ENCODE results near the gene GPX7.

Gene GPX7

GRCh38 chr1:52585474-52585873 lies 16.7 kb upstream of the GPX7 start:
- Histone ChIP-seq H3K27me3 (replicated peaks; ENCODE audit: control insufficient read depth, insufficient read depth, low read length, poor library complexity, severe bottlenecking) (no peaks in the 10 kb centered on the region), H3K36me3 (ENCODE audit: control insufficient read depth, insufficient read depth, low read length) (no peaks in the 10 kb centered on the region), H3K4me3 (ENCODE audit: insufficient read depth, low read depth, low read length, poor library complexity, severe bottlenecking) (no peak overlapping the region), H3K9me3 (ENCODE audit: control insufficient read depth, low read length) (no peaks in the 10 kb centered on the region), H3K4me1 (ENCODE audit: control insufficient read depth, insufficient read depth, low read length, poor library complexity, severe bottlenecking) (no peaks in the 10 kb centered on the region), H3K27ac (ENCODE audit: insufficient read depth, low read length, poor library complexity, severe bottlenecking) (no peak overlapping the region)
- DNase-seq: no peak

GRCh38 chr1:52588027-52588426 lies 14.1 kb upstream of the GPX7 start:
- DNase-seq: no peak
- Histone ChIP-seq H3K36me3 (ENCODE audit: control insufficient read depth, insufficient read depth, low read length) (no peaks in the 10 kb centered on the region), H3K27ac (ENCODE audit: insufficient read depth, low read length, poor library complexity, severe bottlenecking) (no peak overlapping the region), H3K9me3 (ENCODE audit: control insufficient read depth, low read length) (no peaks in the 10 kb centered on the region), H3K27me3 (replicated peaks; ENCODE audit: control insufficient read depth, insufficient read depth, low read length, poor library complexity, severe bottlenecking) (no peaks in the 10 kb centered on the region), H3K4me3 (ENCODE audit: insufficient read depth, low read depth, low read length, poor library complexity, severe bottlenecking) (no peak overlapping the region), H3K4me1 (ENCODE audit: control insufficient read depth, insufficient read depth, low read length, poor library complexity, severe bottlenecking) (no peaks in the 10 kb centered on the region)

- DNase-seq: no peak
- no peaks in the 10 kb centered on the region for H3K27me3 ChIP-seq (replicated peaks; ENCODE audit: control insufficient read depth, insufficient read depth, low read length, poor library complexity, severe bottlenecking)
- H3K27ac ChIP-seq (ENCODE audit: insufficient read depth, low read length, poor library complexity, severe bottlenecking): no peak overlapping the region
- H3K4me3 ChIP-seq (ENCODE audit: insufficient read depth, low read depth, low read length, poor library complexity, severe bottlenecking): no peak overlapping the region
- H3K4me1 ChIP-seq (ENCODE audit: control insufficient read depth, insufficient read depth, low read length, poor library complexity, severe bottlenecking): no peaks in the 10 kb centered on the region
- H3K36me3 ChIP-seq (ENCODE audit: control insufficient read depth, insufficient read depth, low read length): no peaks in the 10 kb centered on the region
- no peaks in the 10 kb centered on the region for H3K9me3 ChIP-seq (ENCODE audit: control insufficient read depth, low read length)
Observed at GRCh38 chr1:52588535-52588934, 13.6 kb upstream of the GPX7 start.

GRCh38 chr1:52590266-52590665 lies 11.9 kb upstream of the GPX7 start:
- H3K27me3 ChIP-seq (replicated peaks; ENCODE audit: control insufficient read depth, insufficient read depth, low read length, poor library complexity, severe bottlenecking): no peaks in the 10 kb centered on the region
- no peak overlapping the region for H3K4me3 ChIP-seq (ENCODE audit: insufficient read depth, low read depth, low read length, poor library complexity, severe bottlenecking)
- DNase-seq: no peak
- H3K9me3 ChIP-seq (ENCODE audit: control insufficient read depth, low read length): no peaks in the 10 kb centered on the region
- H3K4me1 ChIP-seq (ENCODE audit: control insufficient read depth, insufficient read depth, low read length, poor library complexity, severe bottlenecking): no peaks in the 10 kb centered on the region
- no peaks in the 10 kb centered on the region for H3K36me3 ChIP-seq (ENCODE audit: control insufficient read depth, insufficient read depth, low read length)
- no peak overlapping the region for H3K27ac ChIP-seq (ENCODE audit: insufficient read depth, low read length, poor library complexity, severe bottlenecking)

- H3K27me3 ChIP-seq (replicated peaks; ENCODE audit: control insufficient read depth, insufficient read depth, low read length, poor library complexity, severe bottlenecking): no peaks in the 10 kb centered on the region
- no peak for DNase-seq
- H3K27ac ChIP-seq (ENCODE audit: insufficient read depth, low read length, poor library complexity, severe bottlenecking): no peak overlapping the region
- no peak overlapping the region for H3K4me3 ChIP-seq (ENCODE audit: insufficient read depth, low read depth, low read length, poor library complexity, severe bottlenecking)
- H3K9me3 ChIP-seq (ENCODE audit: control insufficient read depth, low read length): no peaks in the 10 kb centered on the region
- H3K36me3 ChIP-seq (ENCODE audit: control insufficient read depth, insufficient read depth, low read length): no peaks in the 10 kb centered on the region
- no peaks in the 10 kb centered on the region for H3K4me1 ChIP-seq (ENCODE audit: control insufficient read depth, insufficient read depth, low read length, poor library complexity, severe bottlenecking)
Observed at GRCh38 chr1:52592637-52593323, 9.4 kb upstream of the GPX7 start.

- Histone ChIP-seq H3K9me3 (ENCODE audit: control insufficient read depth, low read length) (no peaks in the 10 kb centered on the region), H3K36me3 (ENCODE audit: control insufficient read depth, insufficient read depth, low read length) (no peaks in the 10 kb centered on the region), H3K4me1 (ENCODE audit: control insufficient read depth, insufficient read depth, low read length, poor library complexity, severe bottlenecking) (no peaks in the 10 kb centered on the region), H3K4me3 (ENCODE audit: insufficient read depth, low read depth, low read length, poor library complexity, severe bottlenecking) (no peak overlapping the region), H3K27ac (ENCODE audit: insufficient read depth, low read length, poor library complexity, severe bottlenecking) (no peak overlapping the region), H3K27me3 (replicated peaks; ENCODE audit: control insufficient read depth, insufficient read depth, low read length, poor library complexity, severe bottlenecking) (no peaks in the 10 kb centered on the region)
- DNase-seq: no peak
Observed at GRCh38 chr1:52593495-52593894, 8.7 kb upstream of the GPX7 start.

GRCh38 chr1:52595061-52595460 lies 7.1 kb upstream of the GPX7 start:
- Histone ChIP-seq H3K36me3 (ENCODE audit: control insufficient read depth, insufficient read depth, low read length) (no peaks in the 10 kb centered on the region), H3K9me3 (ENCODE audit: control insufficient read depth, low read length) (no peaks in the 10 kb centered on the region), H3K4me3 (ENCODE audit: insufficient read depth, low read depth, low read length, poor library complexity, severe bottlenecking) (no peak overlapping the region), H3K4me1 (ENCODE audit: control insufficient read depth, insufficient read depth, low read length, poor library complexity, severe bottlenecking) (no peaks in the 10 kb centered on the region), H3K27me3 (replicated peaks; ENCODE audit: control insufficient read depth, insufficient read depth, low read length, poor library complexity, severe bottlenecking) (no peaks in the 10 kb centered on the region), H3K27ac (ENCODE audit: insufficient read depth, low read length, poor library complexity, severe bottlenecking) (no peak overlapping the region)
- no peak for DNase-seq

- Histone ChIP-seq H3K4me3 (ENCODE audit: insufficient read depth, low read depth, low read length, poor library complexity, severe bottlenecking) (no peak overlapping the region), H3K36me3 (ENCODE audit: control insufficient read depth, insufficient read depth, low read length) (no peaks in the 10 kb centered on the region), H3K4me1 (ENCODE audit: control insufficient read depth, insufficient read depth, low read length, poor library complexity, severe bottlenecking) (peaks cover 10% of the 10 kb centered on the region), H3K27ac (ENCODE audit: insufficient read depth, low read length, poor library complexity, severe bottlenecking) (no peak overlapping the region), H3K9me3 (ENCODE audit: control insufficient read depth, low read length) (no peaks in the 10 kb centered on the region), H3K27me3 (replicated peaks; ENCODE audit: control insufficient read depth, insufficient read depth, low read length, poor library complexity, severe bottlenecking) (no peaks in the 10 kb centered on the region)
- no peak for DNase-seq
Observed at GRCh38 chr1:52597912-52598311, 4.3 kb upstream of the GPX7 start.

- H3K4me1 ChIP-seq (ENCODE audit: control insufficient read depth, insufficient read depth, low read length, poor library complexity, severe bottlenecking): peaks cover 16% of the 10 kb centered on the region
- no peaks in the 10 kb centered on the region for H3K27me3 ChIP-seq (replicated peaks; ENCODE audit: control insufficient read depth, insufficient read depth, low read length, poor library complexity, severe bottlenecking)
- no peak for DNase-seq
- H3K36me3 ChIP-seq (ENCODE audit: control insufficient read depth, insufficient read depth, low read length): no peaks in the 10 kb centered on the region
- H3K27ac ChIP-seq (ENCODE audit: insufficient read depth, low read length, poor library complexity, severe bottlenecking): no peak overlapping the region
- H3K4me3 ChIP-seq (ENCODE audit: insufficient read depth, low read depth, low read length, poor library complexity, severe bottlenecking): no peak overlapping the region
- H3K9me3 ChIP-seq (ENCODE audit: control insufficient read depth, low read length): no peaks in the 10 kb centered on the region
Observed at GRCh38 chr1:52598729-52599128, 3.4 kb upstream of the GPX7 start.

- Histone ChIP-seq H3K27ac (ENCODE audit: insufficient read depth, low read length, poor library complexity, severe bottlenecking) (no peak overlapping the region), H3K4me3 (ENCODE audit: insufficient read depth, low read depth, low read length, poor library complexity, severe bottlenecking) (no peak overlapping the region), H3K4me1 (ENCODE audit: control insufficient read depth, insufficient read depth, low read length, poor library complexity, severe bottlenecking) (peaks cover 21% of the 10 kb centered on the region), H3K9me3 (ENCODE audit: control insufficient read depth, low read length) (no peaks in the 10 kb centered on the region), H3K27me3 (replicated peaks; ENCODE audit: control insufficient read depth, insufficient read depth, low read length, poor library complexity, severe bottlenecking) (no peaks in the 10 kb centered on the region), H3K36me3 (ENCODE audit: control insufficient read depth, insufficient read depth, low read length) (no peaks in the 10 kb centered on the region)
- no peak for DNase-seq
Observed at GRCh38 chr1:52599236-52599635, 2.9 kb upstream of the GPX7 start.
